ENCODE data around the gene ZNF837.

Gene ZNF837

GRCh38 chr19:58380662-58381459 is at the start of gene ZNF837:
Gene ZNF837 (minus strand): TSS chr19:58381030. CDS start chr19:58369332, 11,698 bp downstream.
- Histone ChIP-seq H3K4me1 (peaks cover 54% of the 10 kb centered on the region), H3K9ac (peak within 1 kb of the TSS; percentile 89), H3K27ac (peak within 1 kb of the TSS; percentile 94), H3K9me3 (no peaks in the 10 kb centered on the region), H3K4me3 (peak within 1 kb of the TSS; percentile 81), H3K27me3 (no peaks in the 10 kb centered on the region), H3K36me3 (no peaks in the 10 kb centered on the region), H4K20me1 (no peaks in the 10 kb centered on the region), H3K4me2 (peak within 1 kb of the TSS; percentile 99)
- TF ChIP-seq Cebpa-rat (IDR thresholded peaks at IDR 0.05), result no peak

DNA sequence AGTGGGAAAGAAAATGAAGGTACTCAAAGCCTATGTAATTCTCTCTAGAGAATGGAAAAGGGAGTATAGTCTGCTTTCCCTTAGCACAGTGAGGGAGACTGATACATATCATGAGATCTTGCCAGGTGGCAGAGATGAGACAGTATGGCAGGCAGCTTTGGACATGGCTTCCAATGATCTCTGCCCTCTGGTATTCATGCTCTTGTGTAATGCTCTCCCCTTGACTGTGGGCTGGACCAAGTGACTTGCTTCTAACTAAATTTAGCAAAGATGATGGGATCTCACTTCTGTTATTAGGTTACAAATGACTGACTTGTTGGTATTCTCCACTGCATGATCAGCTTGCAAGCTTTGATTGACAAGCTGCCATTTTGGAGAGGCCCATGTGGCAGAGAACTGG is 48.9 kb upstream of the ZNF837 start:
- no peak for TF ChIP-seq Cebpa-rat (IDR thresholded peaks at IDR 0.05)
- no peak overlapping the region for H3K27ac ChIP-seq

GRCh38 chr19:58428617-58429016 is 47.8 kb upstream of the ZNF837 start:
- no peak for TF ChIP-seq Cebpa-rat (IDR thresholded peaks at IDR 0.05)
- no peak overlapping the region for H3K4me2 ChIP-seq
- peaks cover 33% of the 10 kb centered on the region for H3K36me3 ChIP-seq
- H3K9me3 ChIP-seq, result peaks cover 55% of the 10 kb centered on the region
- H3K27ac ChIP-seq, result no peak overlapping the region
- H4K20me1 ChIP-seq, result no peaks in the 10 kb centered on the region
- H3K4me1 ChIP-seq, result no peaks in the 10 kb centered on the region
- H3K4me3 ChIP-seq, result no peak overlapping the region
- H3K9ac ChIP-seq, result no peak overlapping the region
- no peaks in the 10 kb centered on the region for H3K27me3 ChIP-seq

More for the DNA sequence above, 48.9 kb upstream of the ZNF837 start:
- Histone ChIP-seq H3K4me2 (no peak overlapping the region), H3K36me3 (peaks cover 44% of the 10 kb centered on the region), H3K9me3 (peaks cover 66% of the 10 kb centered on the region), H3K9ac (no peak overlapping the region), H3K4me1 (no peaks in the 10 kb centered on the region), H3K27me3 (no peaks in the 10 kb centered on the region), H4K20me1 (no peaks in the 10 kb centered on the region), H3K4me3 (no peak overlapping the region)

- Histone ChIP-seq H3K36me3 (peaks cover 80% of the 10 kb centered on the region), H3K4me3 (no peak overlapping the region), H3K27me3 (no peaks in the 10 kb centered on the region), H3K27ac (no peak overlapping the region), H3K9ac (no peak overlapping the region), H3K4me2 (no peak overlapping the region), H4K20me1 (no peaks in the 10 kb centered on the region), H3K9me3 (peaks cover 28% of the 10 kb centered on the region), H3K4me1 (no peaks in the 10 kb centered on the region)
- TF ChIP-seq Cebpa-rat (IDR thresholded peaks at IDR 0.05), result no peak
These were observed 36.2 kb upstream of the ZNF837 start for GRCh38 chr19:58417071-58417470.

DNA sequence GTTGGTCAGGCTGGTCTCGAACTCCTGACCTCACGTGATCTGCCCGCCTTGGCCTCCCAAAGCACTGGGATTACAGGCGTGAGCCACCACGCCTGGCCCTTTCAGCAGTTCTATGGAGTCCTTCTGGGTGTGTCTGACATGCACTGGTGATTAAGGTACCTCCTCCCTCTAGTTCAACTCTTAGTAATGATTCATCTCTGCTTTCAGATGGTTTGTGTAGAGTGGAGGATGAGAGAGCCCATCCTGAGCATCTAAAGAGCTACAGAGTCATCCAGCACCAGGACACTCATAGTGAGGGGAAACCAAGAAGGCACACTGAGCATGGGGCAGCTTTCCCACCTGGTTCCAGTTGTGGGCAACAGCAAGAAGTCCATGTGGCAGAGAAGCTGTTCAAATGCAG is 35.8 kb upstream of the ZNF837 start:
- no peak overlapping the region for H3K4me3 ChIP-seq
- peaks cover 75% of the 10 kb centered on the region for H3K36me3 ChIP-seq
- H3K27me3 ChIP-seq, result no peaks in the 10 kb centered on the region
- H3K9me3 ChIP-seq, result peaks cover 28% of the 10 kb centered on the region
- H3K4me2 ChIP-seq, result no peak overlapping the region
- no peaks in the 10 kb centered on the region for H4K20me1 ChIP-seq
- no peaks in the 10 kb centered on the region for H3K4me1 ChIP-seq
- no peak overlapping the region for H3K27ac ChIP-seq
- no peak for TF ChIP-seq Cebpa-rat (IDR thresholded peaks at IDR 0.05)
- H3K9ac ChIP-seq, result no peak overlapping the region

DNA sequence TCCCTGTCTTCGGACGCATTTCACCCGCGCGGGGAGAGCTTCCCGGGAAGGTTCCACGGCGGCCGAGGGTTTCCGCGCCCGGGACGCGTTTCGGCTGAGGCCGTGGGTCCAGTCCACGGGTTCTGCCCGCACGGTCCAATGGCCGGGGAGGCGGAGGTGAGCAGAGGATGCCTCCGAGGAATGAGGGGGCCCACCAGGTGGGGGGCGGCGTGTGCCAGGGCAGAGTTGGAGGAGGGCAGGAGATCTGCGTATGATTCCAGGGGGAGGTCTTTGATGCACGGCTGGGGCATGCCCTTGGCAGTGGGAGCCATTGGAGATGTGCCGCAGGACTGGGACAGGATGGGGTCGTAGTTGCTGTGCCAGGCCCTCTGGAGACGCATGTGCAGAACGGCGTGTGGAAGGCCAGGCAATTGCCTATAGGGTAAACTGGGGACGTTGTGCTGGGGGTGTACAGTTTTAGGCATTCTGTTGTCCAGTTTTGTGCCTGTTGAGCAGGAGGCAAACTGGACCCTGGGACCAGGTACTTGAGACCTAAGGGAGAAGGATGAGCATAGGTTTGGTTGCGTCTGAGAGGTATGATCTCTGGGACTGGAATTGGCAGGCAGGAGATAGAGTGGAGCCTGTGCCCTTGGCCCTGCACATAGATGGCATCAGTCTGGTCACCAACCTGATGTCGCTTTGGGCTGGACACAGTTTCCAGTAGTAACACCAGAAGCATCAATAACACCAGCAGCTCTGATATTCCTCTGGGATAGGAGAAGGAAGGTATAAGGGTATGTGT is 28.4 kb upstream of the ZNF837 start:
- Histone ChIP-seq H3K27ac (peak overlapping the region; percentile 61), H3K4me3 (peak overlapping the region; percentile 94), H3K27me3 (no peaks in the 10 kb centered on the region), H3K4me1 (peaks cover 27% of the 10 kb centered on the region), H3K9me3 (no peaks in the 10 kb centered on the region), H4K20me1 (peaks cover 9% of the 10 kb centered on the region; the same call in 1 of the 2 replicates), H3K36me3 (0 out of 2 replicates have a peak, but pooled peaks cover 4% of the 10 kb centered on the region), H3K9ac (peak overlapping the region; percentile 86), H3K4me2 (peak overlapping the region; percentile 93)
- TF ChIP-seq Cebpa-rat (IDR thresholded peaks at IDR 0.05), result no peak

DNA sequence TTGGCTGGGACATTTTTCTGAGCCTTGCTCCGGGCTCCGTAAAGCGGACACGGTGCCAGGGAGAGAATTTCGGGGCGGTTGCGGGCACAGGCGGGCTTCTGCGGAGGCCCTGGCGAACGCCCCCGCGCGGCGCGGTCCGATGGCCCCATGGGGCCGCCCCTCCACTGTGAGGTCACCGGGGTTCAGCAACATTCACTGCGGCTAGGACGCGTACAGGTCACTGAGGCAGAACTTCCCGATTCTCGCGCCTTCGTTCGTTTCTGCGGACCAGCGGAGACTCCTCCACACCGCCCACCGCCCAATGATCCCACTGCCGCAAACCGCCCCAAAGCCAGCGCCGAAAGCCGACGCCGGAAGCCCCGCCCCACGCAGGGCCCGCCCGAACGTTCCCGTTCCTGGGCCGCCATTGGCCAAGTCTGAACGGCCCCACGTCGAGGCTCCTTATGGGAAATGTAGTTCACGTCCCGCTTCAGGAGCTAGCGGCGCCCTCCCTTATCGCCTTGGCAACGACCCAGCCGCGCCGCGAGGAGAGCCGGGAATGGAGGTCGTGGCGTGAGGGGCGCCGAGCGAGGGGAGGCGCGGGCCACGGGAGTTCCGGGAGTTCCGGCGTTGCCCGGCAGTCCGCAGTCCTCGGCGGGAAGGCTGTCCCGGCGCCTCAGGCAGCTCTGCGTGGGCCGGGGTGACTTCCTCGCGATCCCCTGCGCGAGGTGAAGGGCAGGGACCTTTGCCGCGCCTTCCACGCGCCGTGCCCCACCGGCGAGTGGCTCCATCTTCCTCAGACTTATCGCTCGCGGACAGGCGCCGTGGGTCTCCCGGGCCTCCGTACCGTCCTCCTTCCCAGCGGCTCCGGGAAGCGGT is 27.6 kb upstream of the ZNF837 start, which contains the start of gene ZNF584:
ZNF584 (plus strand) TSS at position 498 of the 858 bp plus-strand sequence. CDS start 499 bp downstream, outside the sequence.
- Histone ChIP-seq H3K4me3 (peak within 1 kb of the TSS; percentile 94), H3K36me3 (0 out of 2 replicates have a peak, but pooled peaks cover 4% of the 10 kb centered on the region), H3K4me1 (peaks cover 27% of the 10 kb centered on the region), H3K9me3 (no peaks in the 10 kb centered on the region), H3K9ac (peak within 1 kb of the TSS; percentile 86), H3K27me3 (no peaks in the 10 kb centered on the region), H4K20me1 (peaks cover 9% of the 10 kb centered on the region; the same call in 1 of the 2 replicates), H3K4me2 (peak within 1 kb of the TSS; percentile 95), H3K27ac (peak within 1 kb of the TSS; percentile 84)
- no peak for TF ChIP-seq Cebpa-rat (IDR thresholded peaks at IDR 0.05)

DNA sequence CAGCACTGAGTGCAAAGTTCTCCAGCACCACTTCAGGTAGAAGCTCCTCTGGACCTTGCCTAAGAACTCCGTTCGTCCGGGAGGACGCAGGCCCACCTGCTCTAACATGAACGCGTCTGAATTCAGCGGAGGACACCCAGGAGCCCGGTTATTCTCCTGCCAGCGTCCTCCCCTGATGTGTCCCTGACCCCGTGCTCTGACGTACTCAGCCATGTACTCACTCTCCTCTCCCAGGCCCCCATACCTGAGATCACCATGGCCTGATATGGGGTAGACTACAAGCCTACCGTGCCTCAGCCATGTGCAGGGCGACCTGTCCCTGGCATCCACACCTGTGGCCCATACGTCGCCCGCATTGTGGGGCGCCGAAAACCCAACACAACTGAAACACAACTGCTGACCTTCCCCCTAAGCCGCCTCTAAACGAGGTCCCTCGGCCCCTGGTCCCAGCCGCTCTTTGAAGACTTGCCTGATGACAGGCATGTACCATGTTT is 26.9 kb upstream of the ZNF837 start:
- peaks cover 9% of the 10 kb centered on the region; the same call in 1 of the 2 replicates for H4K20me1 ChIP-seq
- H3K27me3 ChIP-seq, result no peaks in the 10 kb centered on the region
- peak overlapping the region; percentile 94 for H3K4me3 ChIP-seq
- no peak for TF ChIP-seq Cebpa-rat (IDR thresholded peaks at IDR 0.05)
- H3K4me1 ChIP-seq, result peaks cover 27% of the 10 kb centered on the region
- H3K9ac ChIP-seq, result peak overlapping the region; percentile 86
- H3K9me3 ChIP-seq, result no peaks in the 10 kb centered on the region
- H3K36me3 ChIP-seq, result 0 out of 2 replicates have a peak, but pooled peaks cover 4% of the 10 kb centered on the region
- H3K27ac ChIP-seq, result peak overlapping the region; percentile 84
- H3K4me2 ChIP-seq, result peak overlapping the region; percentile 95

All from BLaER1 (cell line).